ENCODE measurements around the gene SLC22A15. TPM values are rescaled to one million over a fixed set of nuclear protein-coding genes. Genes with fewer than 3 reads are reported as not detected.
"Not testable (repeated sequence)": the region's sequence is repeated elsewhere in the genome, so short reads cannot be mapped to it uniquely, and the experiment has no call there.

The SLC22A15 gene
- total RNA-seq, 1 donor from 2014 or later, result not detected

DNA sequence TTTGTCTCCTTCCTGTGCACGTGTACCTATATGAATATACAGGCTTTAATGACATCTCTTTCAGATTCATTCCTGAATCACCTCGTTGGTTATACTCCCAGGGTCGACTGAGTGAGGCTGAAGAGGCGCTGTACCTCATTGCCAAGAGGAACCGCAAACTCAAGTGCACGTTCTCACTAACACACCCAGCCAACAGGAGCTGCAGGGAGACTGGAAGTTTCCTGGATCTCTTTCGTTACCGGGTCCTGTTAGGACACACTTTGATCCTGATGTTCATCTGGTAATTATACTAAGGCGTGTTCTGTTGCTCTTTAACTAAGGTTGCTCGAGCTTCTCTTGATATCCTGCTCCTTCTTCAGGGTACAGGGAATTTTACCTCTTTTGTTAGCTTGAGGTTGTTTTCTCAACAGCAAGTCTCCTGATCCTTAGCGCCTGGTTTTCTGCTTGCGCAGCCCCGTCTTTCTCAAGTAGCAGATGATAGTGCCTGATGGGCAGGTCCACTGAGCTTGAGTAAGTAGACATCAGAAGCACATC lies 55.1 kb downstream of the SLC22A15 start:
- no peak for DNase-seq (ENCODE audit: low read depth in 2 of 2)

DNA sequence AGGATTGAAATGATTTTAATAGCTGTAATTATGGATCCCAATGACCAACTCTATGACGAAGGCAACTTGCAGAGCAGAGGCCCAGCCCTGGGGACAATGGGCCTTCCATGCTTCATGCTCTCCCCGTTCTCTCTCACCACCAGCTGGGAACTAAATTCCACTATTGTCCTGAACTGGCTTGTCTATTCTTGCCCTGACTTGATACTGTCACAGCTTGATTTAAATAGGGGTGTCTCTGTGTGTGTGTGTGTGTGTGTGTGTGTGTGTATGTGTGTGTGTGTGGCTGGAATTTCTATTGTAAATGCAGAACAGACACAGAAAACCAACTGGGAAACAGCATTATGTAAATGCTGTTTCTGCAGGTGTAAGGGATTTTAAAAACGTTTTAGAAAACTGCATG lies 57.0 kb downstream of the SLC22A15 start:
- DNase-seq (ENCODE audit: low read depth in 2 of 2), result no peak

DNA sequence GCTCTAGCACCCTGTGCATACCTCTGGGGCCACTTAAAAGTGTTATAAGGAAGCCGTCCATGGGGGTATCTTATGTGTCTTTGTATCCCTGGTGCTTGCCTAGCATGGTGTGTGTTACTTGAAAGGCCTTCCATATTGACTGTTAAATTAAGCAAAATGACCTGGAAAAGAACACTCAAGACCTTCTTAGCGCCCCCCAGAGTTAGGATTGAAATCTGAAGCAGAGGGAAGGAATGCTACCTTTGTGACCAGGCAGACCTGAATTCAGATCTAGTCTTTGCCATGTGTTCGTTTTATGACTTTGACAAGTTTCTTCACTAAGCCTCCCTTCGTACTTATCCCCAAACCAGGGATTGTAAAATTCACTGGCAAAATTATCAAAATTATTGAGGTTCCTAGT lies 59.9 kb downstream of the SLC22A15 start:
- no peak for DNase-seq (ENCODE audit: low read depth in 2 of 2)

DNA sequence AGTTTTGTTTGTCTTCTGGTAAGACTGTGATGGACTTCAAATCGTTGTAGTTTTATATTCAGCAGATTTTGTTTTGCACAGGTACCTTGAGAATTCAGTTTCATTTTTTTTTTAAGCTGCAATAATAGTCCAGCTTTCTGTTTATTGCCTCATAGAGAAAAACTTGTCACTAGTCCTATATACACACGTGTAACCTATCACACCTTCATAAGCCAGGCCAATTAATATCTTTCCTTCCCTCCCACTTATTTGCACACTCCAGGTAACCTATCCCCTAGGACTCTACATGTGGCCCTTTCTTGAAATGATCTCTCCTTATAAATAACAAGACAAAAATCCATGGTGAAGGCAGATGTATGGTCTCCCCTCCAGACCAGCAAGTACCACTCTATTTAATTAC lies 62.4 kb downstream of the SLC22A15 start:
- DNase-seq (ENCODE audit: low read depth in 2 of 2), result no peak

DNA sequence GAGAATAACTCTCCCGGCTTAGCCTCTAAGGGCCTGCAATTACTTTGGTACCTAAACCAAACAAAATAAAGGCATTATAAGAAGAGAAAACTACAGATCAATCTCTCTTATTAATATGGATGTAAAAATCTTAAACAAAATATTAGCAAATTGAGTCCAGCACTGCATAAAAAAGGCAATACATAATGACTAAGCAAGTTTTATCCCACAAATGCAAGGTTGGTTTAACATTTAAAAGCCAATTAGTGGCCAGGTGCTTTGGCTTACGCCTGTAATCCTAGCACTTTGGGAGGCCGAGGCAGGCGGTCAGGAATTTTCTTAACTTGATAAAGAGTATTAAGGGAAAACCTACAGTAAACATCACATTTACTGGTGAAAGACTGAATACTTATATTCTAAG lies 67.8 kb downstream of the SLC22A15 start:
- DNase-seq (ENCODE audit: low read depth in 2 of 2), result no peak

DNA sequence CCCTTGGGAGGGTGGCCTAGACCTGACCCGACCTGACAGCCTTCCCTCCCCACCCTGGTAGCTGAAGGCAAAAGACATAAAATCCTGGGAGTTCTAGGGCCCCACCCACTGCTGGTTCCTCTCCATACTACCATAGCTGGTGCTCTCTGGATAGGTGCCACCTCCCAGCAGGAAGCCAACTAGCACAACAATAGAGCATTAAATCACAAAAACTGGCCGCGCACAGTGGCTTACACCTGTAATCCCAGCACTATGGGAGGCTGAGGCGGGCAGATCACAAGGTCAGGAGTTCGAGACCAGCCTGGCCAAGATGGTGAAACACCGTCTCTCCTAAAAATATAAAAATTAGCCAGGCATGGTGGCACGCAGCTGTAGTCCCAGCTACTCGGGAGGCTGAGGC lies 70.6 kb downstream of the SLC22A15 start:
- DNase-seq (ENCODE audit: low read depth in 2 of 2), result not testable (repeated sequence)

DNA sequence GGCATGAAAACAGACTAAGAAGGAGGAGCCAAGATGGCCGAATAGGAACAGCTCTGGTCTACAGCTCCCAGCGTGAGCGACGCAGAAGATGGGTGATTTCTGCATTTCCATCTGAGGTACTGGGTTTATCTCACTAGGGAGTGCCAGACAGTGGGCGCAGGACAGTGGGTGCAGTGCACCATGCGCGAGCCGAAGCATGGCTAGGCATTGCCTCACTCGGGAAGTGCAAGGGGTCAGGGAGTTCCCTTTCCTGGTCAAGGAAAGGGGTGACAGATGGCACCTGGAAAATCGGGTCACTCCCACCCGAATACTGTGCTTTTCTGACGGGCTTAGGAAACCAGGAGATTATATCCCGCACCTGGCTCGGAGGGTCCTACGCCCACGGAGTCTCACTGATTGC lies 75.6 kb downstream of the SLC22A15 start:
- not testable (repeated sequence) for DNase-seq (ENCODE audit: low read depth in 2 of 2)

DNA sequence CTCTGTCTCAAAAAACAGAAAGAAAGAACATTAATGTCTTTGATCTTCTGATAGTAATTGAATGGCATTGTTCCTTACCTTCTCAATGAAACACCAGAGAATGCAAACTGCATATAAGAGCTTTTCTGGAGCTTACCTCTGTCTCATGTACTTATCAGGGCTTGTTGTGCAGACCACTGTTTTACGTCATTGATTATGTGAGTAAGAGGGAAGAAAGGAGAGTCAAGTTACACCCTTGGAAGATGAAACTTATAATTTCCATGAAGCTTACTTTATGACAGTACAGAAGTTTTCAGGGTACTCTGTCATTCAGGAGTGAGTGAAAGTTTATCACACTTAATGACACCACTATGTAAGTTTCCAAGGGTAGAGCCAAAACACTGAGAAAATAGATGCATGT lies 85.9 kb downstream of the SLC22A15 start:
- DNase-seq (ENCODE audit: low read depth in 2 of 2), result no peak

DNA sequence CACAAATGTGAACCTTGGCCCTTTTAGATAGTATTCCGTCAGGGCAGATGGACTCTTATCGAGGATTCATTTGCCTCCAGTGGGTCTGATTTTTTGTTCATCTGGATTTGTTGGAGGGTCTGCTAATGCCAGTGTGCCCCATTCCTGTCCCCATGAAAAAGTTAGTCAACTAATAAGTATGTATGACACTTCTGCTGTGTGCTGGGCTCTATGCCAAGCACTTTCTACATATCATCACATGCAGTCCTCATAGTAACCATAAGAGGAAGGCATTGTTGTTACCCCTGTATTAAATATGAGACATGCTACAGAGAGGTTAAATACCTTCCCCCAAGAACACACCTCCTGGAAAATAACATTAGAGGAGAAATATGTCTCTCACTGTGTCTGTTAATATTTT lies 88.3 kb downstream of the SLC22A15 start:
- no peak for DNase-seq (ENCODE audit: low read depth in 2 of 2)

DNA sequence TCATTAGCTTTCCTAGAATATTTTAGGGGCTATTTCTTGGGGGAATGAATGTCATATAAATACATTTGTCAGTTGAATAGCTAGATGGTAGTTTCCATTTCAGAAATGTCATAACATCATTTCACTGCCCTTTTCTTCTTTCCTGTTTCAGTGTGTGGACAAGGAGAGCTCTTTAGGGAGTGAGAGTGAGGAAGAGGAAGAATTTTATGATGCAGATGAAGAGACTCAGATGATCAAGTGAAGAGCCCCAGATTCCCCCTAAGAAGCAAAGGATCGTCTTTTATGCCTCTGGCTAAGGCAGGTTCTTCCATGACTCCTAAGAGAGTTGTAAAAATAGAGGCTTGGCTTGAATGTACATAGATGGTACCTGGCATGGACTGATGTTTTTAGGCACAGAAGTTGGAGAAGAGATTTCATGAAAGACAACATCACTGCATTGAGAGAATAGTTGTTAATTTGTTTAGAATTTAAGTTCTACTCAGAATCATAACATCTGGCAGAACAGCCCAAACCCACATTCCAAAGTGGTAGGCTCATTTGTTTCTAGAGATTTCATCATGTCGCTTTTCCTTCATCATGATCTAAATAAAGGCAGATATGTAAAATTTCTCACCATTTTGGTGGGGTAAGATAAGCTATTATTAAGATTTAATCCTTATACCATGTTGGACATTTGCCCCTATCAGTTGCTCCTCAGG lies 90.7 kb downstream of the SLC22A15 start:
- no peak for DNase-seq (ENCODE audit: low read depth in 2 of 2)

DNA sequence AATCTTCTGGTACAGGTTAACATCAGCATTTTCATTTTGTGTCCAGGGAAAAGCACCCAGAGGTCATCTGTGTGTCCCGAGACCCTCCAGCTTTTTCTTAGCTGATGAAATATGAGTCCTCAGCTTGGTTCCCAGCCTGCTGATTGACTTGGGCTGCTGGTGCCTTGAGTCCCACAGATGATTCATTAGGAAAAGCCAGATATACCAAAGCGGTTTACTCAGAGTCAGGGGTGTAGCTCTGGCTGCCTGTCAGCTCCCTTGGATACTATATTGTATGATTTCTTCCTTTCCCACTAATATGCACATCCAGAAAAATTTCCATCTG lies 91.2 kb downstream of the SLC22A15 start:
- DNase-seq (ENCODE audit: low read depth in 2 of 2), result no peak

DNA sequence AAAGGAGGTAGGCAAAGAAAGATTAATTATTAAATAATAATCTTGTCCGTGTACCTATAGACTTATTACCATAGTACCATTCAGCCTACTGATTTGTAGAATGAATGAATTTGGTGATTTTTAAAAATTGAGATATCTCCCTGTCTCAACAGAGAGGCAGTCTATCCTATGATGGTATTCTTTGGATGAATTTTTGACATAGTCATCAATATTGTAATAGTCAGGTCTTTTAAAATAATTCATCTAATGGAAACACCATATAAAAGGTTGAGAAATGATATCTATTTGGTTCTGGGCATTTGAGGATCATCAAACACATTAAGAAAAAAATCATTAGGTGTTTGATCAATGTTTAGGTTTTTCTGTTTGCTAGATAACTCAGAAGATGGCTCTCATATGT lies 99.3 kb downstream of the SLC22A15 start:
- DNase-seq (ENCODE audit: low read depth in 2 of 2), result no peak

DNA sequence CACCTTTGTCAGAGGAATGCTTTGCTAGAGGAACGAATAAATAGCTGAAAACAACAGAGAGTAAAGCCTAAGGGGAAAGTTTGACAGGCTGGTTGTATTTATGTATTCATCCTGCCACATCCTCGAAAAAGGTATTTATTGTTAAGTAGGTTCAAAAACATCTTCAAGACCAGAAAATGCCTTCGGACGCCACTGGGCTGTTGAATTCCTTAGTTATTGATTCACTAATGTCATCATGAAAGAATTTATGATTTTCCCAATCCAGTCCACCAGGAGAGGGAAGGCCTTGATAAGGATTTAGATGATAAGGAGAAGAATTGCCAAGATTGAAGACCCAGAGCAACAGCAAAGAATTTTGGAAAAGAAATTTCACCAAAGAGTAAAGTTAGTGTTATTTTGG lies 99.7 kb downstream of the SLC22A15 start:
- DNase-seq (ENCODE audit: low read depth in 2 of 2), result no peak

DNA sequence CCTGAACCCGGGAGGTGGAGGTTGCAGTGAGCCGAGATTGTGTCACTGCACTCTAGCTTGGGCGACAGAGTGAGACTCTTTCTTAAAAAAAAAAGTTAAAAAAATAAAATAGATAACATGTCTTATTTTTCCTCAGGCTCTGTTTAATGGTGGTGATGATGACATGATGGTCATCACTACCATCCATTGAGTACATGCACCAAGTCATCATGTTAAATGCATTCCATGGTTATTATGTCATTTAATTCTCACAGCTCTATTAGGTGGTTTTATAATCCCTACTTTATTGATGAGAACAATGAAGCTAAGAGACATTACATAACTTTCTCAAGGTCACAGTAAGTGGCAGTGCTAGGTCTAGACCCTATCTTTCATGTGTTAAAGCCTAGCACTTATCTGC lies 100.5 kb downstream of the SLC22A15 start:
- DNase-seq (ENCODE audit: low read depth in 2 of 2), result no peak

DNA sequence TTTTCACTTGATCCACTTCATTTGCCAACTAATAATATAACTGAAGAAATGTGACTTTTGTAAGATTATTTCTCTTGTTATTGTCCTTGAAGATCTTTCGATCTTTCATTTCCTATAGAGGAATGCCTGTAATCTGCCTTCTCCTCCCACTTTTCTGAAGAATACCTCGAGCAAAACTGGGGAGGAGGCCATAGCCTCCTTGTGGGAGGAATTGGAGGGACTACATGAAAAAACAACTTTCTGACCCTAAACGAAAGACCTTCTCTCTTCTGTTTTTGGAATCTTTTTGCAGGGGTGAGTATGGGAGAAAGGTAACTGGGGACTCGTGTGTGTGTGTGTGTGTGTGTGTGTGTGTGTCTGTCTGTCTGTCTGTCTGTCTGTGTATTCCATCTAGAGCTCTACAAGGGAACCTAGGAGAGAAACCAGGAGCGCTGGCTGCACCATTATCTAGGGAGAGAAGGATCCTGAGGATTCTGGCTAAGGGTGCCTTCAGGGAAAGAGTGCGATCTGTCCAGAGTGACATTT lies 102.4 kb downstream of the SLC22A15 start:
- no peak for DNase-seq (ENCODE audit: low read depth in 2 of 2)

DNA sequence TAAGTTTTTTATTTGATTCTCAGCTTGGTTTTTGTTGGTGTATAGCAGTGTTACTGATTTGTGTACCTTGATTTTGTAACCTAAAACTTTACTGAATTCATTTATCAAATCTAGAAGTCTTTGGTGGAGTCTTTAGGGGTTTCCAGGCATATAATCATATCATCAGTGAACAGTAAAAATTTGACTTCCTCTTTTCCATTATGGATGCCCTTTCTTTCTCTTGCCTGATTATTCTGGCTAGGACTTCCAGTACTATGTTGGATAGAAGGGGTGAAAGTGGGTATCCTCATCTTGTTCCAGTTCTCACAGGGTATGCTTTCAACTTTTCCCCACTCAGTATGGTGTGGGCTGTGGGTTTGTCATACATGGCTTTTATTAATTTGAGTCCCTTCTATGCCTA lies 111.3 kb downstream of the SLC22A15 start:
- DNase-seq (ENCODE audit: low read depth in 2 of 2), result no peak

DNA sequence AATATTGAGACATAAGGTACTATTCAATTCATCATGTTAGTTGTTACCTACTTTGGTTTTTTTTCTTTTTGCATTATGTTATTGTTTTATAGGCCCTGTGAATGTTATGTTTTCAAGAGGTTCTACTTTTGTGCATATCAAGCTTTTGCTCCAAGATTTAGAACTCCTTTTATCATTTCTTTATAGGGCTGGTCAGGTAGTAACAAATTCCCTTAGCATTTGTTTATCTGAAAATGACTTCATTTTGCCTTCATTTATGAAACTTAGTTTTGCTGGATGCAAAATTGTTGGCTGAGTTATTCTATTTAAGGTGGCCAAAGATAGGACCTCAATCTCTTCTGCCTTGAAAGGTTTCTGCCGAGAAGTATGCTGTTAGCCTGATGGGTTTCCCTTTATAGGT lies 113.6 kb downstream of the SLC22A15 start:
- no peak for DNase-seq (ENCODE audit: low read depth in 2 of 2)

DNA sequence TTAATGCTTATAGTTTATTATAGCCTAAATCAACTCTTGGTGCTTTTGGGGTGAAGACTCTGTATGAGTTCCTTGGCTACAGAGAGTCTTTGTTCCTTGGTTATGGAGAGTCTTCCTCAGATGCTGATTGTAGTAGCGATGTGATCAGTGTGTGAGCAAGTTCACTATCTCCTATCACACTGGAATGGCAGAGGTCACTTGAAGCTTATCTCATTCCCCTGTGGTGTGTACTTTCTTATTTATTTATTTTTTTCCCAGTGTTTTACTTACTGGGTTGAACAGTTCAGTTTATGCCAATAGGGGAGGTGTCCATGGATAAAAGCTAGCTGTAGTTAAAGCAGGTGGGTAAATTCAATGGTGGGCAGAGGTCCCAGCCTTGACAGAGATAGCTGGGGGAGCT lies 114.8 kb downstream of the SLC22A15 start:
- DNase-seq (ENCODE audit: low read depth in 2 of 2), result no peak

DNA sequence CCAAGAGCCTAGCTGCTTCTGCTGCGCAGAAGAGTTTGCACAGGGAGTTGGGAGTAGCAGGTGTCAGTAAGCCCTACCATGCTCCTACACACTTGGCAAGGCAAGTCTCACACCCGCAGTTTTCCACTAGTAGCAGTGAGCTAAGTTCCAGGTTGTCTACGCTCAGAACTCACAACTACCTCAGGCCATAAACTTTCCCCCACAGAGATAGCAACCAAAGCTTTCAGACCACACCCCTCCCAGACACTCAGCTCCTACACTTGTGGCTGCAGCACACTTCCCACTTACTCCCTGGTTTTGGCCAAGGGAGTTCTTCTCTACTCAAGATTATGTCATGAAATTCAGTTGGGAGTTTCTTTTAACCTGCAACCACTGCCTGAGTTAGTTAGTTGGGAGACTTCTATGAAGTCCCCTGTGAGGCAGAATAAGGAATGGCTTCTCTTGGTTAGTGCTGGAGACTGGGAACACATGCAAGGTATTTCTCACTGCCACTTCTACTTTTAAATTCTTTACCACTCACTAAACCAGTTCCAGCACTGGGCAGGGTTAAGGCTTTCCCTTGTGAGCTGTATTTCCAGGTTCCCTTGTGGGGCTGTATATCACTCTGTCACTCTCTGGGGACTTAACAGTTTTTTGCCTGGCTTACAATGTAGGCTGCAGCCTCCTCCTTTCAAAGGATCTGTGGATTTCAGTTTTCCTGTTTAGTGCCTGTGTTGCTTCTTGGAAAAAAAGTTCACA lies 116.6 kb downstream of the SLC22A15 start:
- DNase-seq (ENCODE audit: low read depth in 2 of 2), result no peak

DNA sequence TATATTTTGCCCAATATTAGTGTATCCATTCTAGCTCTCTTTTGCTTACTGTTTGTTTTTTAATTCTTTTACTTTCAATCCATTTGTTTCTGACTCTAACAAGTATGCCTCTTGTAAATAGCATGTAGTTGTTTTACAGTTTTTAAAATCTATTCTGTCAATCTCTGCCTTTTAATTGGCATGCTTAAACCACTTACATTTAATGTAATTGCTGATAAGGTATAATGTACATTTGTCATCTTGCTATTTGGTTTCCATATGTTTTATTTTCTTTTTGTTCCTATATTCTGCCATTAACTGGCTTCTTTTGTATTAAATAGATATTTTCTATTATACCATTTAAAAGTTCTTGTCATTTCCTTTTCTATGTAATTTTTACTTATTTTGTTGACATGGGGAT lies 118.7 kb downstream of the SLC22A15 start:
- DNase-seq (ENCODE audit: low read depth in 2 of 2), result no peak

DNA sequence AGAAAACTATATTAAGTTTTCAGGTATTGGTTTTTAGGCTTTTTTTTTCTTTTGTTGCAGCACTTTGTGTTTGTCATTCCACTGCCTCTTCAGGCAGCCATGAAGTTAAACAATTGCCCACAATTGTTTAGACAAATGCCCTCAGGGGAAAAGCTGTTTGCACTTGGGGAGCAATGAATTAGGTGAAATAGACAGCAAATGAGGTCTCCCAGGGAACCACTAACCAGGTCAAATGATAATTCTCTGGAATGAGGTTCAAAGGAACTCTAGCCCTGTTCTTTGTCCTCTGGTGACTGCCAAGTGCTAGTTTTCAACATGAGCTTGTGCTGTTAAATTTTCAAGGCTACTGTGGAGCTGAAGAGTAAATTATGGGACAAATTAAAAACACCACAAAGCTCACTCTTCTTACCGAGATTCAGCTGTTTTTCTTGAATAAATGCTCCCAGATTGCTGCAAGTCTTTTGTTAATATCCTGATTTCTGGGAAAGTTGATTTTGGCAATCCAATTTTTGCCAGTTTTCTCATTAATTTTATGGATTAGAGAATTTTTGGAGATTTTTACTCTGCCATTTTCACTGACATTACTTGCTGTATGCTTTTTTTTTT lies 119.8 kb downstream of the SLC22A15 start:
- no peak for DNase-seq (ENCODE audit: low read depth in 2 of 2)

DNA sequence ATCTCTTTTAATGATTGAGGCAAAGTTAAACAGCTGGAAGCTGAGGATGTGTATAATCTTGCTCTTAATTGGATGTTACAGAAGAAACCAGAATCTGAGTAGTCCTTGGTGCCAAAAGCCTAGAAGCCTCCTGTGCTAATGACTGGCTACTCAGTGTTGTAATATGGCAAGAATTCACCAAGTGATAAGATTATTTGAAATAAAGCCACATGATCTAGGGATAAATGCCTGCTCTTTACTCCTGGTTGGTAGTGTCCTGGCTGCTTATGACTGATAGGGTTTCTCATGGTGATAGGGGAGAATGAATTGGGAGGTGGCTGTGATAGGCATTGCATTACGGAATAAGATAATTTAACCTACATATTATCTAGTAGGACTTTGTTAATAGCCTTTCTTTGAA lies 121.3 kb downstream of the SLC22A15 start:
- no peak for DNase-seq (ENCODE audit: low read depth in 2 of 2)

DNA sequence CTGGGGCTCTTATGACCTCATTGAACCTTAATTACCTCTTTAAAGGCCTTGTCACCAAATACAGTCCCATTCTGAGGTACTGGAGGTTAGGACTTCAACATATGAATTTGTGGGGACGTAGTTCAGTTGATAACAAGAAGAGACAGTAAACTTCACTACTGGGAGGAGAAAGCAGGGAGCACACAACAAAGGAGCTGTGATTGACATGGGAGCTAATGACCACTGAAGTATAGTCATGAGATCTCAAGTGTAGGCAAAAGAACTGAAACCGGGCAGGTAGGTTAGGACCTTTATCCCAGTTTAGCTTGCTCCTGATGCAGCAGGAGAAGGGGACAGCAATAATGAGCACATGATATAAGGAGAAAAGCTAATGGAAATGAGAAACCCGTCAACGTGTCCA lies 123.1 kb downstream of the SLC22A15 start:
- DNase-seq (ENCODE audit: low read depth in 2 of 2), result no peak
